Measurements from ENCODE around the gene OTOP2. TPM values are rescaled to one million over a fixed set of nuclear protein-coding genes. Genes with fewer than 3 reads are reported as not detected.
A peak's percentile ranks its signal among the peaks of the same experiment; 100 is the strongest.
"Not testable (repeated sequence)": the region's sequence is repeated elsewhere in the genome, so short reads cannot be mapped to it uniquely, and the experiment has no call there.

Gene OTOP2
- total RNA-seq, 1 donor from 2014 or later = not detected

- no peaks in the 10 kb centered on the region for H3K9me3 Mint-ChIP-seq (ENCODE audit: unreplicated experiment)
- H3K4me3 Mint-ChIP-seq (ENCODE audit: unreplicated experiment) = no peak overlapping the region
- no peak for DNase-seq (ENCODE audit: extremely low spot score, unreplicated experiment)
- H3K4me1 Mint-ChIP-seq (ENCODE audit: unreplicated experiment) = no peaks in the 10 kb centered on the region
- H3K27me3 Mint-ChIP-seq (ENCODE audit: unreplicated experiment) = peaks cover 3% of the 10 kb centered on the region
- TF ChIP-seq CTCF (IDR thresholded peaks at IDR 0.05) = no peak
- H3K36me3 Mint-ChIP-seq (ENCODE audit: unreplicated experiment) = no peaks in the 10 kb centered on the region
- no peak overlapping the region for H3K27ac Mint-ChIP-seq (ENCODE audit: unreplicated experiment)
Observed at GRCh38 chr17:74963656-74964055, 39.6 kb downstream of the OTOP2 start.

GRCh38 chr17:74964246-74964761, 40.2 kb downstream of the OTOP2 start:
- no peaks in the 10 kb centered on the region for H3K9me3 Mint-ChIP-seq (ENCODE audit: unreplicated experiment)
- no peaks in the 10 kb centered on the region for H3K4me1 Mint-ChIP-seq (ENCODE audit: unreplicated experiment)
- no peak for TF ChIP-seq CTCF (IDR thresholded peaks at IDR 0.05)
- DNase-seq (ENCODE audit: extremely low spot score, unreplicated experiment) = no peak
- no peaks in the 10 kb centered on the region for H3K36me3 Mint-ChIP-seq (ENCODE audit: unreplicated experiment)
- H3K27me3 Mint-ChIP-seq (ENCODE audit: unreplicated experiment) = peaks cover 3% of the 10 kb centered on the region
- no peak overlapping the region for H3K4me3 Mint-ChIP-seq (ENCODE audit: unreplicated experiment)
- H3K27ac Mint-ChIP-seq (ENCODE audit: unreplicated experiment) = no peak overlapping the region

GRCh38 chr17:74964988-74965622, 41.0 kb downstream of the OTOP2 start:
- no peak for TF ChIP-seq CTCF (IDR thresholded peaks at IDR 0.05)
- Mint-ChIP-seq H3K36me3 (ENCODE audit: unreplicated experiment) (no peaks in the 10 kb centered on the region), H3K27ac (ENCODE audit: unreplicated experiment) (no peak overlapping the region), H3K9me3 (ENCODE audit: unreplicated experiment) (no peaks in the 10 kb centered on the region), H3K4me3 (ENCODE audit: unreplicated experiment) (no peak overlapping the region), H3K27me3 (ENCODE audit: unreplicated experiment) (no peaks in the 10 kb centered on the region), H3K4me1 (ENCODE audit: unreplicated experiment) (no peaks in the 10 kb centered on the region)
- no peak for DNase-seq (ENCODE audit: extremely low spot score, unreplicated experiment)

GRCh38 chr17:74968361-74968780, 44.3 kb downstream of the OTOP2 start:
- Mint-ChIP-seq H3K27ac (ENCODE audit: unreplicated experiment) (no peak overlapping the region), H3K27me3 (ENCODE audit: unreplicated experiment) (peaks cover 5% of the 10 kb centered on the region), H3K4me1 (ENCODE audit: unreplicated experiment) (peaks cover 10% of the 10 kb centered on the region), H3K36me3 (ENCODE audit: unreplicated experiment) (no peaks in the 10 kb centered on the region), H3K4me3 (ENCODE audit: unreplicated experiment) (no peak overlapping the region), H3K9me3 (ENCODE audit: unreplicated experiment) (no peaks in the 10 kb centered on the region)
- no peak for TF ChIP-seq CTCF (IDR thresholded peaks at IDR 0.05)
- DNase-seq (ENCODE audit: extremely low spot score, unreplicated experiment) = no peak

DNA sequence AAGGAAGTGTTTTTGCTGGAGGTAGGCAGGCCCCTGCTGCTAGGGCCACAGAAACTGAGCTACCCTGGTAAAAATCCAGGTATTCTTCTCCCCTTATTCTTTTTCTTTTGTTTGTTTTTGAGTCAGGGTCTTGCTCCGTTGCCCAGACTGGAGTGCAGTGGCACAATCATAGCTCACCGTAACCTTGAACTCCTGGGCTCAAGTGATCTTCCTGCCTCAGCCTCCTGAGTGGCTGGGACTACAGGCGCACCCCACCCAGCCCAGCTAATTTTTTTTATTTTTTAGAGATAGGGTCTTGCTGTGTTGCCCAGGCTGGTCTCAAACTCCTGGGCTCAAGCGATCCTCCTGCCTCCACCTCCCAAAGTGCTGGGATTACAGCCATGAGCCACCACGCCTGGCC, 45.4 kb downstream of the OTOP2 start:
- H3K36me3 Mint-ChIP-seq (ENCODE audit: unreplicated experiment); H3K4me3 Mint-ChIP-seq (ENCODE audit: unreplicated experiment); H3K9me3 Mint-ChIP-seq (ENCODE audit: unreplicated experiment); H3K27me3 Mint-ChIP-seq (ENCODE audit: unreplicated experiment); DNase-seq (ENCODE audit: extremely low spot score, unreplicated experiment): not testable (repeated sequence)
- Mint-ChIP-seq H3K4me1 (ENCODE audit: unreplicated experiment) (peaks cover 10% of the 10 kb centered on the region), H3K27ac (ENCODE audit: unreplicated experiment) (peak overlapping the region; percentile 14)
